Ishikawa (cell line): Measurements from ENCODE around the gene MAPK11.

ENCODE experiments used
- CEBPB ChIP-seq: IDR thresholded peaks from 2 replicates; pipeline ENCODE4 v1.6.1; 2012
- CREB1 ChIP-seq: IDR thresholded peaks from 2 replicates; pipeline ENCODE4 v1.6.1; 2012; ENCODE audit warnings: low read depth
- EGR1 ChIP-seq: IDR thresholded peaks from 2 replicates; pipeline ENCODE4 v1.6.1; 2012
- EP300 ChIP-seq: IDR thresholded peaks from 2 replicates; pipeline ENCODE4 v1.6.1; 2012; ENCODE audit warnings: borderline replicate concordance
- FOXM1 ChIP-seq: IDR thresholded peaks from 2 replicates; pipeline ENCODE4 v1.6.1; 2012; ENCODE audit warnings: low read depth, borderline replicate concordance
- NFIC ChIP-seq: IDR thresholded peaks from 2 replicates; pipeline ENCODE4 v1.6.1; 2012
- RAD21 ChIP-seq: IDR thresholded peaks from 2 replicates; pipeline ENCODE4 v1.6.1; 2012; ENCODE audit warnings: low read depth
- TAF1 ChIP-seq: IDR thresholded peaks from 2 replicates; pipeline ENCODE4 v1.6.1; 2012; ENCODE audit warnings: low read depth, mild to moderate bottlenecking
- TCF12 ChIP-seq: IDR thresholded peaks from 2 replicates; pipeline ENCODE4 v1.6.1; 2012; ENCODE audit warnings: low read depth
- TEAD4 ChIP-seq: IDR thresholded peaks from 2 replicates; pipeline ENCODE4 v1.6.1; 2012
- YY1 ChIP-seq: IDR thresholded peaks from 2 replicates; pipeline ENCODE4 v1.6.1; 2012; ENCODE audit warnings: low read depth
- ZBTB7A ChIP-seq: IDR thresholded peaks from 2 replicates; pipeline ENCODE4 v1.6.1; 2012; ENCODE audit warnings: low read depth
- TF ChIP-seq, protein P1 (sequence below): IDR thresholded peaks from 2 replicates; pipeline ENCODE4 v1.6.1; 2012
- TF ChIP-seq, protein P2 (sequence below): IDR thresholded peaks from 2 replicates; pipeline ENCODE4 v1.6.1; 2012
- TF ChIP-seq, protein P3 (sequence below): IDR thresholded peaks from 2 replicates; pipeline ENCODE4 v1.6.1; 2012; ENCODE audit warnings: low read depth, mild to moderate bottlenecking

MAPK11 gene

DNA sequence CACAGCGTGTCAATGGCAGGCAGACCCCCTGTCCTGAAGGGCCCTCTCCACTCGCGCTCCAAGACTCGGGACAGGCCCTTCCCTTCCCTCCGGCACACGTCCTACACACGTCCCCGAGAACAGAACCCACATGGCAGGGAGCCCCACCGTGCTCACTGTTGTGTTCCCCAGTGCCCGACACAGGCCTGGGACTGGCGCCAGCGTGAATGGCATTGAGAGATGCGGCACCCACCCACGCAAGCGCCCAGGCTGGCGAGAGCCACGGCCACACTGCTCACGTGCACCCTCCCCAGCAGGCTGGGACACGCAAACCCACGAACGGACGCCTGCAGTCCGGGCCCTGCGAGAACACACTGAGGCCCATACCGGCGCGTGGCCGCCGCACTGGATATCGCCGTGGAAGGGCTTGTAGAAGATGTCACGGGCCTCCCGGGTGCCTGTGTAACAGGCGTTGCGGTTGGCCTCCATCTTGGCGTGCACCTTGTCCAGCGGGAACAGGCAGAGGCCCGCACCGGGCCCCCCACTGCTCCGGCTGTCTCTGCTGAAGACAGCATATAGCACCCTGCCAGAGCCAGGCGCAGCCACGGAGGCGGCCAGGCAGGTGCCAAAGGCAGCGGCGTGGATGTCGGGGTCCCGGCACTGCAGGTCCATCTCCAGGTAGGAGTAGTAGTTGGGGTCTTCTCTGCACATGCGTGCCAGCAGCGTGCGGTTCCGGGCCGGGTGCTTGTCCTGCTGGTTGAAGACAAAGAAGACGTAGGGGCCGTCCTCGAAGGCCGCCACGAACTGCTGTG, 19.2 kb upstream of the MAPK11 start:
- TF ChIP-seq TAF1 (no peak), RAD21 (no peak), NFIC (no peak), CREB1 (no peak), YY1 (no peak), CEBPB (no peak), EP300 (no peak), ZBTB7A (no peak), FOXM1 (no peak), EGR1 (no peak), TEAD4 (no peak), TCF12 (no peak)
- TF ChIP-seq, protein P1, sequence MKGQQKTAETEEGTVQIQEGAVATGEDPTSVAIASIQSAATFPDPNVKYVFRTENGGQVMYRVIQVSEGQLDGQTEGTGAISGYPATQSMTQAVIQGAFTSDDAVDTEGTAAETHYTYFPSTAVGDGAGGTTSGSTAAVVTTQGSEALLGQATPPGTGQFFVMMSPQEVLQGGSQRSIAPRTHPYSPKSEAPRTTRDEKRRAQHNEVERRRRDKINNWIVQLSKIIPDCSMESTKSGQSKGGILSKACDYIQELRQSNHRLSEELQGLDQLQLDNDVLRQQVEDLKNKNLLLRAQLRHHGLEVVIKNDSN: no peak
- TF ChIP-seq, protein P2, sequence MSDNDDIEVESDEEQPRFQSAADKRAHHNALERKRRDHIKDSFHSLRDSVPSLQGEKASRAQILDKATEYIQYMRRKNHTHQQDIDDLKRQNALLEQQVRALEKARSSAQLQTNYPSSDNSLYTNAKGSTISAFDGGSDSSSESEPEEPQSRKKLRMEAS: no peak
- TF ChIP-seq, protein P3, sequence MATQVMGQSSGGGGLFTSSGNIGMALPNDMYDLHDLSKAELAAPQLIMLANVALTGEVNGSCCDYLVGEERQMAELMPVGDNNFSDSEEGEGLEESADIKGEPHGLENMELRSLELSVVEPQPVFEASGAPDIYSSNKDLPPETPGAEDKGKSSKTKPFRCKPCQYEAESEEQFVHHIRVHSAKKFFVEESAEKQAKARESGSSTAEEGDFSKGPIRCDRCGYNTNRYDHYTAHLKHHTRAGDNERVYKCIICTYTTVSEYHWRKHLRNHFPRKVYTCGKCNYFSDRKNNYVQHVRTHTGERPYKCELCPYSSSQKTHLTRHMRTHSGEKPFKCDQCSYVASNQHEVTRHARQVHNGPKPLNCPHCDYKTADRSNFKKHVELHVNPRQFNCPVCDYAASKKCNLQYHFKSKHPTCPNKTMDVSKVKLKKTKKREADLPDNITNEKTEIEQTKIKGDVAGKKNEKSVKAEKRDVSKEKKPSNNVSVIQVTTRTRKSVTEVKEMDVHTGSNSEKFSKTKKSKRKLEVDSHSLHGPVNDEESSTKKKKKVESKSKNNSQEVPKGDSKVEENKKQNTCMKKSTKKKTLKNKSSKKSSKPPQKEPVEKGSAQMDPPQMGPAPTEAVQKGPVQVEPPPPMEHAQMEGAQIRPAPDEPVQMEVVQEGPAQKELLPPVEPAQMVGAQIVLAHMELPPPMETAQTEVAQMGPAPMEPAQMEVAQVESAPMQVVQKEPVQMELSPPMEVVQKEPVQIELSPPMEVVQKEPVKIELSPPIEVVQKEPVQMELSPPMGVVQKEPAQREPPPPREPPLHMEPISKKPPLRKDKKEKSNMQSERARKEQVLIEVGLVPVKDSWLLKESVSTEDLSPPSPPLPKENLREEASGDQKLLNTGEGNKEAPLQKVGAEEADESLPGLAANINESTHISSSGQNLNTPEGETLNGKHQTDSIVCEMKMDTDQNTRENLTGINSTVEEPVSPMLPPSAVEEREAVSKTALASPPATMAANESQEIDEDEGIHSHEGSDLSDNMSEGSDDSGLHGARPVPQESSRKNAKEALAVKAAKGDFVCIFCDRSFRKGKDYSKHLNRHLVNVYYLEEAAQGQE: no peak

DNA sequence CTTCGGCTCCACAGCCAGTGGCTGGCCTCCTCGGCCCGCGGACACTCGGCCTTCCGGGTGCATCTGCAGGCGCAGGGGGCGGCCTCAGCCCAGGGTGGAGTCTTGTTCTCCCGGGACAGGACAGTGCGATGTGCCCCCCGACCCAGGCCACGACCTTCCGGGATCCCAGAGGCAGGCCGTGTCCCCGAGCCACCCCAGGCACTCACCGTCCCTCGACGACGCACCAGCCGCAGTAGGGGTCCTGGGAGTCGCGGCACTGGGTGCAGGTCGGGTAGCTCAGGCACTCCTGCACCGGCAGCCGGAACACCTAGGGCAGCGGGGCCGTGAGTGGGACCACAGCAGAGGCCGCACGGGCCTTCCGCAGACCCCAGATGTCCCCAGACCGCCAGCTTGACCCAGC, 17.6 kb upstream of the MAPK11 start:
- TF ChIP-seq EGR1: no peak
- no peak for TF ChIP-seq TEAD4

DNA sequence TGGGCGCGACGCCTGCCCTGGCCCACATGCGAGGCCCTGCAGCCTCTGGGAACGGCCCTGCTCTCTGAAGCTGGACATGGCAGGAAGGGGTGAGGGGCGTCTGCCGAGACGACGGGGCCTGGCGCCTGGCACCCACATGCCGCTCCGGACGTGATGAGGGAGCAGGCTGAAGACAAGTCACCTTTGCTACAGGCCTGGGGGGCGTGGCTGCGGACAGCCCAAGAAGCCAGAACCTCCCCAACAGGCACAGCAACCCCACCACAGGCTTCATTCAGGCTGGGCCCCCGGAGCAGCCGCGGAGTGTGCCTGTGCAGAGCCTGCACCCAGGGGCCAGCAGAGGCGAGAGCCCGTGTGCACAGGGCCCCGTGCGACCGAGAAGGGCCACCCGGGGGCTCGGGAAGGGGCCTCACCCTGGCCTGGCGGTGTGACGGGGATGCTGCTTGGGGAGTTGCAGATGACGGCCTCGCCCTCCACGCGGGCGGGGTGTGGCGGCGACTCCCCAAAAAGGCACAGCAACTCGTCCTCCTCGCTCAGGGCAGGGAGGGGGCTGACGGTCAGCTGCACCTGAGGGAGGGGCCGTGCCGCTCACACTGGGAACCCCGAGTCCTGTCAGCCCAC, 16.6 kb upstream of the MAPK11 start:
- TF ChIP-seq RAD21 (no peak), TEAD4 (no peak), TCF12 (no peak)
- TF ChIP-seq, protein P1: no peak
- TF ChIP-seq, protein P2: no peak

DNA sequence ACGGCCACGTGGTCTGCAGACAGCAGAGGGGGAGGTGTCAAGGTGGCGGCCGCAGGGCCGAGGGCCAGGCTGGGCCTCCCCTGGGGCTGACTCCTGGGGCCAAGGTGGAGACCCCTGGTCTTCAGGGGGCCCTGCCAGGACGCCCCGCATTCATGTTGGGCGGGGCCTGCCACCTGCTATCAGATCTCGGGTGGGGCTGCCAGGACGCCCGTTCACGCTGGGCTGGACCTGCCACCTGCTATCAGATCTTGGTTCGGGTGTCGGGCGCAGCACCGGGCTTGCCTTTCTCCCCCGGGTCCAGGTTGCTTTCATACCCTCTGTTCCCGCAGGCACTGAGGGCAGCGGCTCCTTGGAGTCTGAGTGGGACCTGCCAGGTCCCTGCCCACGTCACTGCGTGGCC, 16.1 kb upstream of the MAPK11 start:
- TF ChIP-seq TEAD4 (no peak), RAD21 (no peak)

DNA sequence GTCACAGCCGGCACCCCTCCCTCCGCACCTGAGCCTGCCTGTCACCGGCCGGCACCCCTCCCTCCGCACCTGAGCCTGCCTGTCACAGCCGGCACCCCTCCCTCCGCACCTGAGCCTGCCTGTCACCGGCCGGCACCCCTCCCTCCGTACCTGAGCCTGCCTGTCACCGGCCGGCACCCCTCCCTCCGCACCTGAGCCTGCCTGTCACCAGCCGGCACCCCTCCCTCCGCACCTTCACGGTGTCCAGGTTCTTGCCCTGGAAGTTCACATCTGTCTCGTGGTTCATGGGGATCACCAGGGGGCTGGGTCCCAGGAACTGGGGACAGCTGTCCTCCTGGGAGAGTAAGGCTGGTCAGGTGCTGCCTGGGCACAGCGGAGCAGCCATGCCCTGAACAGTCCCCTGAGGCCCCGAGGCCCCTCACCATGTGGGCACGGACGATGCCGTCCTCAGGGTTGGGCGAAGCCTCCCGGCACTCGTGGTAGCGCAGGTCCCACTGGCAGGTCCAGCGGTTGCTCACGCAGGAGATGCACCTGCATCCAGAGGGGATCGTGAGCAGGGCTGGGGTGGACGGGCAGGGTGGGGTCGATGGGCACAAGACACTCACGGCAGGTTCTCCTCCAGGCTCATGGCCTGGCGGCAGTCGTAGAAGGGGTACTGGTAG, 15.5 kb upstream of the MAPK11 start:
- TF ChIP-seq TEAD4: no peak
- TF ChIP-seq EGR1: no peak
- TF ChIP-seq, protein P2: no peak
- TF ChIP-seq, protein P3: no peak
- TF ChIP-seq TAF1: no peak
- TF ChIP-seq EP300: no peak
- TF ChIP-seq RAD21: no peak
- no peak for TF ChIP-seq ZBTB7A
- no peak for TF ChIP-seq CEBPB
- TF ChIP-seq, protein P1: no peak
- TF ChIP-seq YY1: no peak
- no peak for TF ChIP-seq TCF12
- TF ChIP-seq FOXM1: no peak
